HFF-Myc (cell line): ENCODE data around the gene MEGF11.

ENCODE experiments used
- DNase-seq: peaks from one replicate; pipeline ENCODE4 v3.0.0-alpha.2; 2011; ENCODE audit warnings: low read depth; ENCODE audit errors: extremely low read depth
- H3K4me3 ChIP-seq: replicated peaks from 2 replicates; pipeline ENCODE4 v1.5.1; 2011; ENCODE audit warnings: low read depth, mild to moderate bottlenecking, control low read depth, low read length
- TF ChIP-seq, protein P1 (sequence below): IDR thresholded peaks from 2 replicates; pipeline ENCODE4 v1.5.1; 2012; ENCODE audit warnings: mild to moderate bottlenecking, low read depth, low read length, control low read depth; ENCODE audit errors: missing control alignments

The MEGF11 gene

DNA sequence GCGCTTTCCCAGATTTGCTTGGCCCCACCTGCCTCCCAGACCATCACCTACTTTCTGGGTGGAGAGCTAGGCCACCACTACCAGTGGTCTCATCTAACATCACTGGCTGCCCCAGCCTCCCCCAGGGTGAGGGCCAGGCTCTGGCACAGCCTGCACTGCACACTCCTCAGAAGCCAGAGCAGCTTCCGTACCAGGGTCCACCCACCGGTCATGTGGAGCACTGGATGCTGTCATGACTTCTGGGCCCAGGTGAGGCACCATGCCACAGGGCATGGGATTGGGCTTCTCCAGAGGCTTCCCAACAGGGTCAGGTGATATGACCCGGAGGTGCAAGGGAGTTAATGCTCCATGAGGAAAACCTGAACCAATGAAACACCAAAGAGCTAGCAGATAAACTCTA lies 14.0 kb downstream of the MEGF11 start:
- TF ChIP-seq, protein P1, sequence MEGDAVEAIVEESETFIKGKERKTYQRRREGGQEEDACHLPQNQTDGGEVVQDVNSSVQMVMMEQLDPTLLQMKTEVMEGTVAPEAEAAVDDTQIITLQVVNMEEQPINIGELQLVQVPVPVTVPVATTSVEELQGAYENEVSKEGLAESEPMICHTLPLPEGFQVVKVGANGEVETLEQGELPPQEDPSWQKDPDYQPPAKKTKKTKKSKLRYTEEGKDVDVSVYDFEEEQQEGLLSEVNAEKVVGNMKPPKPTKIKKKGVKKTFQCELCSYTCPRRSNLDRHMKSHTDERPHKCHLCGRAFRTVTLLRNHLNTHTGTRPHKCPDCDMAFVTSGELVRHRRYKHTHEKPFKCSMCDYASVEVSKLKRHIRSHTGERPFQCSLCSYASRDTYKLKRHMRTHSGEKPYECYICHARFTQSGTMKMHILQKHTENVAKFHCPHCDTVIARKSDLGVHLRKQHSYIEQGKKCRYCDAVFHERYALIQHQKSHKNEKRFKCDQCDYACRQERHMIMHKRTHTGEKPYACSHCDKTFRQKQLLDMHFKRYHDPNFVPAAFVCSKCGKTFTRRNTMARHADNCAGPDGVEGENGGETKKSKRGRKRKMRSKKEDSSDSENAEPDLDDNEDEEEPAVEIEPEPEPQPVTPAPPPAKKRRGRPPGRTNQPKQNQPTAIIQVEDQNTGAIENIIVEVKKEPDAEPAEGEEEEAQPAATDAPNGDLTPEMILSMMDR = no peak
- DNase-seq = no peak
- H3K4me3 ChIP-seq = no peak overlapping the region

DNA sequence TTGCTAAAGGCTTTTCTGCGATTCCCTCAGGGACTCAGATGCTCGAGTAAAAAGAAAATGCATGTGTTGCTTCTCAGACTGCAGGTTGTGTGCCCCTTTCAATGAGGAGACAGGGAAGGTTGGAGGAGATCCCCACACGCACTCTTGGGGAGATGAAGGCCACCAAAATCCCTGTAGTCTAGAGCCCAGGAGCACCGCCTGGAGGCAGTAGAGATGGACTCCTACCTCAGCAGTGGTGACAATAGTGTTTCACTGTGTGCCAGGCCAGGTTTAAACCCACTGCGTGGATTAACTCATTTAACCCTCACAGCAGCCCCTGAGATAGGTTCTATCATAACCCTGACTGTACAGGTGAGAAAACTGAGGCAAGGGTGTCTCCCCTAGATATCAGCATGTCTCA lies 15.2 kb downstream of the MEGF11 start:
- no peak for DNase-seq
- H3K4me3 ChIP-seq = no peak overlapping the region
- TF ChIP-seq, protein P1 = no peak

DNA sequence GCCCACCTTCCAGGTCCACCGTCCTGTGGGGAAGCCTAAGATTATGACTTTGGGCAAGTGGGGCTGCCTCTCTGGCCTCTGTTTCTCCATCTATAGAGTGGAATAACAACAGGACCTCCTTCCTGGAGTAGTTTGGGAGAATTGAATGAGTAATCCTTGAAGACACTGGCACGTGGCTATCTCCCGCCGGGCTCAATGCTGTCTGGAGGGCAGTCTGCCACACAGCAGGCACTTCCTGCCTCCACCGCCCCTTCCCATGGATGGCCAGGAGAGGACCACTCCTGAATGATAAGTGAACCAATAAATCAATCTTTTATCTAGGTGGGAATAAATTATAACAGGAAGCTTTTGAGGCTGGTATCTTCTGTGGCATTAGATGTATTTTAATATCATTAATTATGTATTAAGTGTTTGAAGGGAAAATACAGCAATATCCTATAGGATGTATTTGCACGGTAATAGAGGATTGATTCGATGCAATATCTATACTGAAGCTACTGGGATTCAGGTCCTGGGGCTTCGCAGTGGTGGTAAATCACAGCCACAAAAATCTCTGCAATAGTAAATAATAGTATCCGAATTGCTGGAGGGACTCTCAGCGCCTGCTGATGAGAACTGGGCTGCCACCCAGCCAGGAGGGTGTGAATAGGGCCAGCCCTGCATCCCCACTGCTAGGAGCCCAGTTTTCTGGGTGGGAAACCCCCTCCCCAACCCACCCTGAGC lies 15.9 kb downstream of the MEGF11 start:
- no peak for DNase-seq
- TF ChIP-seq, protein P1 = no peak
- H3K4me3 ChIP-seq = no peak overlapping the region

DNA sequence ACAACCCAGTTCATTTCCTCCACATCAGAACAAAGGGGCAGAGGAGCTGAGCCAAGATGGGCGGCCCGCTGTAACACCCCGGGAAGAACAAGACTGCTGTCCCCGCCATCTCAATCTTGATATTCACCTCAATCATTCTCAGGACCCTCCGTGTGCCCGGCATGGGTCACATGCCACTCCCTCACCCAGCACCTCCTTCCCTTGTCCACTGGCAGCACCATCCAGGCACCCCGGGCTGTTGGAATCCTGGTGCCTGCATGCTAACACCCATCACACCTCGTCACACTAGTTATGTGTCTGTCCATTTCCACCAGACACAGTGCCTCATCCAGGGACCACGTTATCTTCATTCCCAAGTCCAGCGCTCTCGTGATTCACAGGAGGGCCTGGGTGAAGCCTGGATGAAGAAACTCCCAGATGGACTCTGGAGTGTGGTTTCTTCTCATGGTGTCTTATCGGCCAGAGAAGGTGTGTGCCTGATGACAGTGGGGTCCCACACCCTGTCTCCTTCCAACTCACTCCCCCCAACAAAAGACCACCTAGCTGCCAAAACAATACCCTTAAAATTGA lies 16.7 kb downstream of the MEGF11 start:
- DNase-seq = no peak
- TF ChIP-seq, protein P1 = no peak

DNA sequence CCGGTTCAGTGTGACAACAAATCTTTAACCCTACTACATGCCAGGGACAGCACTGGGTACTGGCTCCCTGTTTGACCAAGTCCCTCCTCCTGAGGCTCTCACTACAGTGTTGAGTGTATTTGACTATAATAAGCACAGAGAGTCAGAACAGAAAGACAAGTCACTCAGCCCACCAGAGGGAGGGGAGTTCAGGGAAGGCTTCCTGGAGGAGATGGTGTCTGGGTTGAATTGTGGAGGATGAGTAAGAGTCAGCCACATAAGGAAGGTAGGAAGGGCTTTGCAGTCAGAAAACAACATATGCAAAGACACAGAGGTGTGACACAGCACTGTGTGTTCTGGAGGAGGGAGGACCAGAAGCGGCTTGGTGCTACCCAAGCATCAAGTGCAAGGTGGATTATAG lies 17.7 kb downstream of the MEGF11 start:
- no peak overlapping the region for H3K4me3 ChIP-seq
- DNase-seq = no peak
- TF ChIP-seq, protein P1 = no peak

More for the DNA sequence above, 16.7 kb downstream of the MEGF11 start:
- no peak overlapping the region for H3K4me3 ChIP-seq

DNA sequence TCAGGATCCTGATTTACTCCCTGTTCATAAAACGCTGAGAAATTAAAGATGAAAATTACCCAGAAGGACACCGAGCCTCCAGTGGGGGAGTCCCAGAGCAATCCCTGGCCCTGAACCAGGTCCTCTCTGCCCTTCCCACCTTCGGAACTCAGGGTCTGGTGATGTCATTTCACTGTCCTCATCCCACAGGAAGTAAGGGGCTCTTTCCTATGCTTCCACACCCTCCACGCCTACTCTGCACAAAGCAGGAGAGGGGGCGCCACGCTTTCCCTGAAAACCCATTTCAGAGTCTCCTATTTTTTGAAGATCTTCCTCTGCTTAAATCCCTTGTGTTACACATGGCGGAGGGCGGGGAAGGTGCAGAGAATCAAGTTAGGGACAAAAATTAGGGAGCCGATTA lies 18.8 kb downstream of the MEGF11 start:
- TF ChIP-seq, protein P1 = no peak
- H3K4me3 ChIP-seq = no peak overlapping the region
- DNase-seq = no peak
